Stimulated activated CD4-positive, alpha-beta T cell treated with anti-CD3 and anti-CD28 coated beads, Interleukin-4, amount 100 ng/mL, for 48 hours (primary cell): ENCODE measurements around the gene GRK3.
"Not testable (repeated sequence)": the region's sequence is repeated elsewhere in the genome, so short reads cannot be mapped to it uniquely, and the experiment has no call there.

Experiments
- DNase-seq, 2 donors: peaks; one replicate each; pipeline ENCODE4 v3.0.0-alpha.2; 2020; ENCODE audit warnings: low read depth in 2 of 2

GRK3 gene

DNA sequence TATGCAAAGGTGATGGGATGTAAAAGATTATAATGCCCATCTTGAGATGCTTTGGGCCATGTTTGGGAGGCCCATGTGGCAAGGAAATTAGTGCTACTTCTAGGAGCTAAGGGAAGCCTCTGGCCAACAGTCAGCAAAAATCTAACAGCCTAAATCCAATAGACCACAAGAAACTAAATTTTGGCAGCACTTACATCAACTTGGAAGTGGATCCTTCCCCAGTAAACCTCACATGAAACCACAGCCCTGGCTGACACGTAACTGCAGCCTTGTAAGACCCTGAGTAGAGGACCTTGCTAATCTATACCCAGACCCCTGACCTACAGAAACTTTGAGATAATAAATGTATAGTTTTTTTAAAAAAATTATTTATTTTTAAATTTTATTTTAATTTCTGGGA is 13.1 kb upstream of the GRK3 start:
- no peak for DNase-seq

DNA sequence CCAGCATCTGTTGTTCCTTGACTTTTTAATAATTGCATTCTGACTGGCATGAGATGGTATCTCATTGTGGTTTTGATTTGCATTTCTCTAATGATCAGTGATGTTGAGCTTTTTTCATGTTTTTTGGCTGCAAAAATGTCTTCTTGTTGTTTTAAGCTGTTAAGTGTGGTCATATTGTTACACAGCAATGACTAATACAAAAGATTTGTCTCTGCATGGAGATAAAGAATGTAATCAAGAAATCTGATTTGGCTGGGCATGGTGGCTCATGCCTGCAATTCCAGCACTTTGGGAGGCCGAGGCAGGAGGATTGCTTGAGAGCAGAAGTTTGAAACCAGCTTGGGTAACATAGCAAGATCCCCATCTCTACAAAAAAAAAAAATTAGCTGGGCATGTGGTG is 12.1 kb upstream of the GRK3 start:
- not testable (repeated sequence) for DNase-seq

DNA sequence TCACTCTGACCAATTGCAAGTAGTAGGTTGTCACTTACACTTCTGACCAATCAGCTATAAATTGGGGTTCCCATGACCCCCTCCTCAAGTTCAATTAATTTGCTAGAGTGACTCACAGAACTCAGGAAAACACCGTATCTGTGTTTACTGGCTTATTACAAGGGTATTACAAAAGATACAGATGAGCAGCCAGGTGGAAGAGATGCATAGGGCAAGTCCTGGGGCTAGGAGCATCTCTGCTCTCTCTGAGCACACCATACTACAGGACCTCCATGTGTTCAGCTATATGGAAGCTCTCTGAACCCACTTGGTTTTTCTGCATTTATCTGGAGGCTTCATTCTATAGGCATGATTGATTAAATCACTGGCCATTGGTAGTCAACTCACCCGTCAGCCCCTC is 11.3 kb upstream of the GRK3 start:
- no peak for DNase-seq

DNA sequence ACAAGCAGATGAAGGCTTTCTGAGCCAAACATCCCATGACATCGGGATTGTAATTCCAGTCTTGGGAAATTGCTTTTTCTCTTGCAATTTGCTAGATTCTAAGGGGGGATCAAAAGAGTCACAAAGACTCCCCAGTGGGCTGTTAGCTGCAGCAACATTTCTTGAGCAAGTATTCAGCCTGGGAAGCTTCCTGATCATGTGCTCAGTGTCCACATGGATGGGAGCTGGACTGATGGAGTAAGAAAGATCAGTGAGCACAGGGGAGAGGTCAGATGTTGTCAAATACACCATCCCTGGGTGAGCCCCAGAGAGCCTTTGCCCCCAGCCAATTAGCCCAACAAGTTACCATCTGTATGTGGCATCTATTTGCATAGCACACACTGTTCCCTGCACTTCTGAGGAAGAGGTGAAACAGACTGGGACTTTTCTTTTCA is 10.2 kb upstream of the GRK3 start:
- no peak for DNase-seq

DNA sequence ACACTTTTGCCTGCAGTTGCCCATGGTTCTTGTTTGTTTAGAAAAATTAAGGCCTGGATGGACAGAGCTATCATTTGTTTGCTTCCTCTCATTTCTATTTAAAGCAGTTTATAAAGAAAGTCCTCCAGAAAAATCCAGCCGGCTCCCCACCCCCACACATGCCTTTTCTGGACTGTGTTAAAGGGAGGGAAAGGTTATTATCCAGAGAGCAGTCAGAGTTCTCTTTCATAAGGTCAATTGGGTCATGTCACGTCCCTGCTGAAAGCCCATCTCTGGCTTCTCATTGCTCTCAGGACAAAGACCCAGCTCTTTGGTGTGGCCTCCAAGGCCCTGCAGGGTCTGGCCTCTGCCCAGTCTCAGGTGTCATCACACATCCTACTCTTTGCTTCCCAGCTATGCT is 9.8 kb upstream of the GRK3 start:
- no peak for DNase-seq

DNA sequence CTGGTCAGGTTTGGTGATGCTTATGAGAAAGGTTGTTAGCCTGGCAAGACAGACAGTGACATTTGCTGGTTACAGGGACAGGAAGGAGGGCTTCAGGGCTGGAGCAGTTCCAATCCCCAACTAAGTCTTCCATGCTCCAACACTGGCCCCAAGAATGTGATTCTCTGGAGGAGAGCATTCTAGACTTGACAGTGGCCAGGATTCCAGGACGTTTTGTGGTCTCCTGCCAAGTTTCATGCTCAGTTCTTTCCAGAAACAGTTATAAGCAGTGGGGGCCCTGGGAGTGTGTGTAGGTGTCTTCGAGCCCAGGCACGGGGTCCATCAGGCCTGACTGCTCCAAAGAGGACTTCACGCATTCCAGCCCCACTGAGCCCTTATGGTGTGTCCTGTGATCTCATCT is 8.9 kb upstream of the GRK3 start:
- no peak for DNase-seq

DNA sequence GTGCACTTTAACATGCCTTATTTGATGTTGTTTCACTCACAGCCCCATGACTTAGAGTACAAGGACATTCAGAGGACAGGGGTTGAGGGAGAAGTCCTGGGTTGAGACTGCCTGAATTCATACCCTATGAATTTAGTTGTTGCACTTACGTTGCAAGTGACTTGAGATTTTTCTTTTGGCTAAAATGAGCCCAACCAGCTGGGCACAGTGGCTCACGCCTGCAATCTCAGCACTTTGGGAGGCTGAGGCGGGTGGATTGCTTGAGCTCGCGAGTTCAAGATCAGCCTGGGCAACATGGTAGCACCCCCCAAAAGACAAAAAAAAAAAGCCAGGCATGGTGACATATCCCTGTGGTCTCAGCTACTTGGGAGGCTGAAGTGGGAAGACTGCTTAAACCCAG is 7.3 kb upstream of the GRK3 start:
- DNase-seq, result no peak

DNA sequence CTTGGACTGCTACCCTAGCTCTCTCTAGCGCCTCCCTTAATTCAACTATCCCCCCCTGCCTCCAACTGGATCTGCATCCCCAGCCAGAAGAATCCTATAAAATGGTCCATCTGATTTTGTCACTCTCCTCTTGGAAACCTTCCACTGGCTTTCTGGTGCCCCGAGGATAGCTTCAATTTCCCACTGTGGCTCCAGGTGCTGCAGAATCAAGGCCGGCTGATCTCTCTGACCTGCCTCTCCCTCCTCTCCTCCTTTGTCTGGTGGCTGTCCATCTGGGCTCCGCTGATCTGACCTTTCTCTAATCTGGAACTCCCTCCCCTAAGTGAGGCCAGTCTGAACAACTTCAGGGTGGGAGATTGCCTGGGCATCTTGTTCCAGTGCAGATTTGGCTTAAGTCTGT is 6.1 kb upstream of the GRK3 start:
- no peak for DNase-seq

DNA sequence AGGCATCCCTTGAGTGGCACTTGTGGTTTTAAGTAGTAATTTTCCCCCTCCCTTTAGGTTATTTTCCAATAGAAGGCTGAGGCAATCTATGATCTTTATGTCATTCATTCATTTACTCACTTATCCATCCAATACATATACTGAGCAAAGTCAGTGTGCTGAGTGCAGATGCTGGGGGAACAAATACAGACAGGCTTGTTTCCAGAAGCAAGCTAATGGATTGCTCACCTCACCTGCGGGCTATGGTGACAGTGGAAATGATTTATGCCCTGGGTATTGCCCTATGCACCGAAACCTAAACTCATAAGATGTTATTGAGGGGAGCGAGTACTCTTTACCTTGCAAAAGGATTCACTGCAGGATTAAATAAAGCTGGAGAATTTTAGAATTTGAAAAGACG is 4.6 kb upstream of the GRK3 start:
- DNase-seq, result not testable (repeated sequence)

DNA sequence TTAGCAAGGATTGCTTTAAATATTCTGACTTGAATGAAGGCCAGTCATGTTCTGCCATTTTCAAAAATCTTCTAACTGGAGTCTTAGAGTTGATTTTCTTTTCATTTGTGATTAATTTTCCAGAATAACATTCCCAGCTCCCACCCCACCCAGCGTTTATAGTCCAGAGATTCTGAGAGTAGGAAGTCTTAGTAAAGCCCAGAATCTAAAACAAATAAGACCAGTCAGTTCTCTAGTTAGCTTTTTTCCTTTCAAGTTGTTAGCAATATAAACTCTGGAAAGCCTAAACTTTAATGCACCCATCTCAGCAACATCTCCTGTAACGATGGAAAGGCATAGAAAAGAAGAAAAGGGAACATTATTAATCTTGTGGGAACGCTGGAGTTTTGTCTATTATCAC is 3.3 kb upstream of the GRK3 start:
- DNase-seq, result not testable (repeated sequence)

DNA sequence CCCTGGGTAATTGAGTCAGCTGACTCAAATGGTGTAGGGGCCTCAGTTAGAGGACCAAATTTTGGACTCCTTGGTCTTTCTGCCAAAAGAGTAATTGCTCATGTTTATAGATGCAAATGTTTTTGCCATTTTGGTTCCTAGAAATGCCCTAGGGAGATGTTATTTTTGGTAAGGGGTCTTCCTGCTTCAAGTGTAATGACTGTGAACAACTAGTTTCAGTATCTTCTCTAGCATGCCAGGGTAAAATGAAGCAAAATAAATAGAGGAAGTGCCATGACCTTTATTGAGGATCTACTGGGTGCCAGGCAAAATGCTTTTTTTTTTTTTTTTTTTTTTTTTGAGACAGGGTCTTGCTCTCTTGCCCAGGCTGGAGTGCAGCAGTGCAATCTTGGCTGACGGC is 2.5 kb upstream of the GRK3 start:
- DNase-seq, result not testable (repeated sequence)

DNA sequence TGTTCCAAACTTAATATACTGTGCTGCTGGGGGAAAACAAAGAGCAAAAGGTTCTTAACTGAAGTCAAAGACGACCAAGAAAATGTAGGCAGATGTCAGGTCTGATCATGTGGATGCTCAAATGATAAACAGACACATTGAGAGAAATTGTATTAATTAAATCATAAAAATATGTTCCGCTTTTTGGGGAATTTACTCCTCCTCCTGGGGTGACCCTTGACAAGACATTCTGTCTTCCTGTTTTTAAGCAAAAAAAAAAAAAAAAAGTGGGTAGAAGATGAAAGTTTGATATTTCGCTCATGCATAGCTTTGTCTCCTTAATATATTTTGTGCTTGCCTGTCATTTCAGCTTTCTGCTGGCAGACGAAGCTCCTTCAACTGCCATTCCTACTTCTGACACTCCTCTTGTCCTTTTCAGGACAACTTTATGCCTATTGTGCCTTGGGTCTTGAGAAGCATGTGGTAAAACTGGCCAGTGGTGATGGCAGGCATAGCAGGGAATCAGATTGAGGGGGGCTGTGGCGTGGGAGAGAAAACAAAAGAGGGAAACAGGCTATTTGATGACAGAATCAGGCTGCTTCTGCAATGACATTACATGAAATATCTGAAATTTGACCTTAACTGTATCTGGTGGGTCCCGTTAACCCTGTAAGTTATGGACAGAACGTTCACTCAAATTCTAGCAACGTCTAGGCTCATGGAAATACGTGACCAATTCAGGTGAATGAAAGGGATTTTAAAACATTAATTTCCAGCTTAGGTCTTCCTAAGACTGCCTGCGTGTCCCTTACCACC is 1.3 kb upstream of the GRK3 start:
- DNase-seq, result not testable (repeated sequence)

DNA sequence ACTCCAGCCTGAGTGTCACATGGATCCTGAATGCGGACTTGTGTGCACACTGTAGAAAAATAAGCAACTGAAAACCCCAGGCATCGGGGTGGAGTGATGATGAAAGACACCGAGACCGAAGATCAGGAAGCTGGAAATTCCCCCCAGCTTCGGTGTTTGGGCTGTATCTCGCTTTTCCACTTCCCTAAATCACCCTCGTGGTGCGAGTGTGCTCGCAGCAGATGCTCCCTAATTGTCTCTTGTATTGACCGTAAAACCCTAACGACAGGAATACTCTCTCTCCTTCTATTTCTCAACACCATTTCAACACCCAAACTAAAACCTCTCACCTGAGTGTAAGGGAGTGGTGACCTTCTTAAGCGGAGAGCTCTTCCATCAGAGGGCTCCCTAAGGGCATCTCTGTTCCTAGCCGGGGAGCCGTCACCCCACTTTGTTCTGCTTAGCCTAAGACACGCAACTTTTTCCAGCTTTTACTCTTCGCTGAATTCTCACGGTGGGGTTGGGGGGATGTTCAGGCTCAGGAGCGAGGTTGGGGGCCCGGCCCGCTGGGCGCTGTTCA is 635 bp upstream of the GRK3 start:
- DNase-seq, result peak in 1 of 2 donors; percentile 3

DNA sequence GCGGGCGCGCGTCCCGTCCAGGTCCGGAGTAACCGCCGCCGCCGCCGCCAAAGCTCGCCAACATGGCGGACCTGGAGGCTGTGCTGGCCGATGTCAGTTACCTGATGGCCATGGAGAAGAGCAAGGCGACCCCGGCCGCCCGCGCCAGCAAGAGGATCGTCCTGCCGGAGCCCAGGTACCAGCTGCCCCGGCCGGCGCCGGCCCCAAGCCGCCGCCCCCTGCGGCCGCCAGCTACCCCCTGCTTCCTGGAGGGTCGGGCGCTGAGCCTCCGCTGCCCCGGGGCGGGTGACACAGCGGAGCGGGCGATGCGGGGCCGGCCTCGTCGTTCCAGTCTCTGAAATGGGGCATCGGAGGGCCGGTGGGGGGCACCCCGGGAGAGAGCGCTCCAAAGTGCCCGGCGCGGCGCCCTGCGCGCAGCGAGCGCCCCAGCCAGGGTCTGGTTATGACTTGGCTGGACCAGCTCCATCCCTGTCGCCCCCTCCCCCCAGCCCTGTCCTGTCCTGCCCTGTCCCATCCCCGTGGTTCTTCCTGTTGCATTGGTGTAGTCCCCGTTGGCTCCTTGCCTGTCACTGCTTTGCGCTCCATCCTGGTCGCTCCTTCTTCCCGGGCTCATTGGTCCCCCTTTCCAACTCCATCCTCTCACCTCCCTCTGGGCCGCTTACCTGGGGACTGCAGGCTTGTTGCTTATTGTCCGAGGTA is 653 bp downstream of the GRK3 start:
- peak in 1 of 2 donors; percentile 7 for DNase-seq

DNA sequence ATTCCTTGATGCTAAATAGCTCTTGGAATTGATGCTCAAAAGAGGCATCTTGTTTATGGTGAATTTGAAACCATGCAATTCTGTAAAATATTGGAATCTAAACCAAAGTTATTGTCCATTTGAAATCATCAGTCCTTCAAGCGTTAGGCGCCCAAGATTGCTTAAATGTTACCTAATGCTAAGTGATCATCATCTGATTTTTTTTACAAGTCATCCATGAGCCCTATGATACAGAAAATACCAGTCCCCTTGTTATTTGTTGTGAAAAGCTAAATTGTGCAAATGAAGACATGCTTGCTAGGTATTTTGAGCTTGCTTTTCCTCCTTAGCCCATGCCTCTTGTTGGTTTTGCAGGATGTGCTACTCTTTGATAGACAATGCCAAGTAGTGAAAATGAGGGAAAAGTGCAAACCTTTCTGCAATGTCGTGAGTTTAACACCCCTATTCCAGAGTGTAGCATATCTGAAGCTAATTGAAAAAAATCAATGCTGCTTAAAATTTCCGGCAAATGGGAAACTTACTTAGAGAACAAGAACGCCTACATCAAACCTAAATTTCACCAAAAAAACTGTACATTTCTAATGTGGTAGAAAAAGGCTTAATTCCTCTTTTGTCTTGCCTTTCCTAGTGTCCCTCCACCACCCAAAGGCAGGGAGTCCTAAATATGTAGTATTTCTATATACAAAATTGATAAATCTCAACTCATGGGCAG is 1.9 kb downstream of the GRK3 start:
- DNase-seq, result no peak

DNA sequence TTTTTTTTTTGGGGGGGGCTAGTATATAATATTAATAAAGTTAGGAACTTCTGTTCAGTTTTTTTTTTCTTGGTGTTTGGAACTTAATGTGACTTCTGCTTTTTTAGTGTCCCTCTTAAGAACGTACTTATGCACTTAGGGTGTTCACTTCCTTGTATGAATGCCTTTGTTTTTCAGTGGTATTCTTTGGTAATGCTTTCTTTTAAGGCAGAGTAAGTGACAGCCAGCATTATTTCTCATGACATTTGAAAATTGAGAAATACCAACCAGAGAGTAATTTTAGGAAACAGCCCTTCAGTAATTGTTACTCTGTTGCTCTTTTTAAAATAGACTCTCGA is 2.4 kb downstream of the GRK3 start:
- no peak for DNase-seq

DNA sequence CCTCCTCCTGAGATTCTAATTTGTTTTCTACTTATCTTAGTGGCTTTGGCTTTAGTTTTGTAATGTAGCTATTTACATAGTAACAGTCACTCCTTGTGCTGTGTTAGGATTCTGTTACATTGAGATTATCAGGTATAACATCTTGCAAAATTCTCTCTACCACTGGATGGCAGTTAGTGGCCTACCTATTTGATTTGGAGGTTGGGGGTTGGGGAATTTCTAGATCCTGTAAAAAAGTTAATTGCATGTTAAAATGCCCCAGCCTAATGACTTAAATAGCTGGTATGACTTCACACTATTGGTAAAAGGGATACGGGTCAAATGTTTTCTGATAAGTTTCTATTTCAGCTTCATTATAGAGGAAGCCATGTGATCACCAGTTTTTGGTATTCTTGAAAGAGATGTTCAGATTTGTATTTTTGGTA is 2.8 kb downstream of the GRK3 start:
- DNase-seq, result no peak

DNA sequence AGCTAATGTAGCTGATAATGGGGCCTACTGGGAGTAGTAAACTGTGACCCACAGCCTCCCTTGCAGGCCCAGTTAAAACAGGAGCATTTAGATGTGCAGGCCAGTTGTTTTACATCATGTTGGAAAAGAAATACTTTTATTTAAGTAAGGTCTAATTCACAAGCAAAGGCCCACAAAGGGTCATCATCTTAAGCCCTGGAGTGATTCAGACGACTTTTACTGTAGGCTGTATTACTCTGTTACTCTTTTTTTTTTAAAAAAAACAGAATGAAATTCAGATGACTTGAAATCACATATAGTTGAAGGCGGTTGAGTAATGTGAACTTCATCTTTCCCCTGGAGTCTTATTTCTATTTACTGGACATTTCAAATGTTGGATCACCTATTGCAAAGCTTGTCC is 3.6 kb downstream of the GRK3 start:
- not testable (repeated sequence) for DNase-seq

DNA sequence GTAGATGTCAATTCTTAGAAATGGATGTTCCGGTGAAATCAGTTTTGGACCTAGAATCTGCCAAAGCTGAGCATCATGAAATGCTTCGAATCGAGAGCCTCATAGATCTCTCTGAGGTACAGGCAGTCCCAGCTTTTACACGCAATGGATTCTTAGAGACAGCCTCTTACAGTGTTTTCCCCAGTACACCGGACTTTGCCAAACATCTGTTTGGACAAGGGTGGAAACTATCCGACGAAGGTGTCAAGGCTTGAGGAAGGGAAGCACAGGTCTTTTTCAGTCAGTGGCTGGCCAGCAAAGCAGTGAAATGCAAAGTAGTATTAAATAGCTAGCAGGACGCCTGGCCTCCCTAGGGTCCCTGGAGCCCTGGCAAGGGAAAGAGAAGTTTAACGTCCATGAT is 4.9 kb downstream of the GRK3 start:
- no peak for DNase-seq

DNA sequence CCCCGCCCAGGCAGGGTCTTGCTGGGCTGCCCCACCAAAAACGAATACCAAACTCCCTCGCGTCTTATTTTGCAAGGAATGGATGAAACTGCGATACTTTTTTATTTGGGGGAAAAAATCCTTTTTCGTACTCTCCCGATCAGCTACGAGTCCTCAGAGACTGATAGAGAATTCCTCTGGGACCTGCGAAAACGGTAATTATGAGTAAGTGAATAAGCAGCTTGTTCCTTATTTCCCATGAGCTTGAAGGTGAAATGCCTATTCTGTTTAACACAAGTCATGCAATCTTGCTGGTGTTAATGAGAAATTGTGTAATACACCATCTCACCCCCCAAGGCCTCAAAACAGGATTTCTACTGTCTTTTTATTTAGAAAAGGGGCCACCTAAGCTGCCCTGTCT is 5.5 kb downstream of the GRK3 start:
- DNase-seq, result no peak

DNA sequence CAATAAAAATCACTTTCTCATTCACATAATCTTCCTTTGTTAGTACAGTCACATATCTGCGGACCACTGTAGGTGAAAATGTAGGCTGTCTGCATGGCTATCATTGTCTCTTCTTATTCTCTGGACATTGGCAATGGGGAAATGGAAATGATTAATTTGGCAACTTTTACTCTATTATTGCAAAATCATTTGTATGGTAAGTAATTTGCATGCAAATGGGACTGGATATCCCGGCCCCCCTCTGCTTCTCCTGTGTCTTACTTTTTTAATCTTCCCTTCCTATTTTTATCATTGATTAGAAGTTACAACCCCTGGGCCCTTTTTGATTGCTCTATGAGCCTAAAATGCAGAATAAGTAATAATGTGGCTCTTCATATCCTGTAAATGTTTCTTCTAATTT is 6.0 kb downstream of the GRK3 start:
- no peak for DNase-seq

DNA sequence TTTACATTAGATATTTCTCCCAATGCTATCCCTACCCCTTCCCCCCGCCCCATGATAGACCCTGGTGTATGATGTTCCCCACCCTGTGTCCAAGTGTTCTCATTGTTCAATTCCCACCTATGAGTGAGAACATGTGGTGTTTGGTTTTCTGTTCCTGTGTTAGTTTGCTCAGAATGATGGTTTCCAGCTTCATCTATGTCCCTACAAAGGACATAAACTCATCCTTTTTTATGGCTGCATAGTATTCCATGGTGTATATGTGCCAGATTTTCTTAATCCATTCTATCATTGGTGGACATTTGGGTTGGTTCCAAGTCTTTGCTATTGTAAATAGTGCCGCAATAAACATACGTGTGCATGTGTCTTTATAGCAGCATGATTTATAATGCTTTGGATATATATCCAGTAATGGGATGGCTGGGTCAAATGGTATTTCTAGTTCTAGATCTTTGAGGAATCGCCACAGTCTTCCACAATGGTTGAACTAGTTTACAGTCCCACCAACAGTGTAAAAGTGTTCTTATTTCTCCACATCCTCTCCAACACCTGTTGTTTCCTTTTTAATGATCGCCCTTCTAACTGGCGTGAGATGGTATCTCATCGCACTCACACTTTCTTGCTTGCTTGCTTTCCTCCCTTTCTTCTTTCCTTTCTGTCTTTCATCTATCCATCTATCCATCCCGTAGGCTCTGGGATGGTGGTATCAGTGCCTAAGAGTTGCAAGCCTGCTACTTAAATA is 7.7 kb downstream of the GRK3 start:
- DNase-seq, result not testable (repeated sequence)
